Measurements from ENCODE around the gene SNAP23. TPM values are rescaled to one million over a fixed set of nuclear protein-coding genes. Genes with fewer than 3 reads are reported as not detected.
A peak's percentile ranks its signal among the peaks of the same experiment; 100 is the strongest.

SNAP23 gene
- total and polyA plus RNA-seq, 2 of the 8 experiments (the other 6 are each of a cell fraction or from before 2014, with no cell fraction given): 58.0 to 72.8 TPM

- peaks cover 0 to 56% of the 10 kb centered on the region in 2 experiments; a peak in 3 of 4 replicates for H3K79me2 ChIP-seq (ENCODE audit: control insufficient read depth in 1 of 2, insufficient read depth in 2 of 2, low read length in 2 of 2)
- no peaks in the 10 kb centered on the region; a peak in 2 of 7 replicates for H3K4me1 ChIP-seq (replicated peaks in 1 of 4; ENCODE audit: control insufficient read depth in 3 of 4, insufficient read depth in 4 of 4, low read length in 3 of 4)
- peak overlapping the region; percentile 24; the same call in 1 of the 2 replicates for H2AK5ac ChIP-seq (ENCODE audit: low read depth, low read length)
- FAIRE-seq (no peak), DNase-seq (ENCODE audit: low read depth in 1 of 2, low spot score in 2 of 2) (no peak)
- H3K36me3 ChIP-seq (ENCODE audit: control insufficient read depth in 2 of 4, insufficient read depth in 4 of 4, low read length in 3 of 4): no peaks in the 10 kb centered on the region
- no peak overlapping the region for H4K8ac ChIP-seq (ENCODE audit: extremely low read depth, insufficient read depth, low read length)
- H3K18ac ChIP-seq (ENCODE audit: extremely low read depth, low read length): no peak overlapping the region
- H4K5ac ChIP-seq (ENCODE audit: insufficient read length, low read depth, low read length): no peak overlapping the region
- H2BK12ac ChIP-seq (ENCODE audit: low read depth, low read length): no peak overlapping the region
- H3K79me1 ChIP-seq (ENCODE audit: low read depth, low read length): peaks cover 2% of the 10 kb centered on the region; the same call in 1 of the 2 replicates
- no peak overlapping the region for H3K23ac ChIP-seq (ENCODE audit: insufficient read length)
- no peak overlapping the region for H2BK15ac ChIP-seq (ENCODE audit: low read length)
- no peak overlapping the region for H3K4ac ChIP-seq (replicated peaks; ENCODE audit: insufficient read length, low read depth, low read length)
- POLR2A ChIA-PET (ENCODE audit: partially characterized antibody): interaction anchor here (1.6 kb wide), 1 partner anchor 11 kb away, joined by 6 read pairs; the partner anchor contains the start of gene ZNF106
- H3K27ac ChIP-seq (ENCODE audit: low read depth, low read length): no peak overlapping the region
- H2BK120ac ChIP-seq (replicated peaks; ENCODE audit: low read depth, low read length): no peak overlapping the region
- H4K20me1 ChIP-seq (replicated peaks in 1 of 2; ENCODE audit: control insufficient read depth in 1 of 2, insufficient read depth in 2 of 2, low read length in 2 of 2): peaks cover 0 to 1% of the 10 kb centered on the region in 2 experiments
- H3K23me2 ChIP-seq (ENCODE audit: low read depth, low read length): no peaks in the 10 kb centered on the region
- no peak overlapping the region for H2AFZ ChIP-seq (ENCODE audit: low read length)
- CTCF ChIA-PET (ENCODE audit: partially characterized antibody): interaction anchor here (0.6 to 1.2 kb wide), 2 partner anchors 16 to 489 kb away, joined by 3 read pairs; no protein-coding TSS in a partner anchor
- no peaks in the 10 kb centered on the region for H3K9me3 ChIP-seq (ENCODE audit: insufficient read depth in 2 of 2, low read depth in 1 of 2, low read length in 1 of 2)
- no peaks in the 10 kb centered on the region for H3K27me3 ChIP-seq (replicated peaks in 1 of 4; ENCODE audit: control insufficient read depth in 3 of 4, extremely low read depth in 1 of 4, insufficient read depth in 3 of 4, low read length in 3 of 4)
- no peak overlapping the region for H3K14ac ChIP-seq (ENCODE audit: insufficient read length)
- H3K4me3 ChIP-seq (ENCODE audit: extremely low read depth in 1 of 4, insufficient read depth in 2 of 4, low read depth in 3 of 4, low read length in 4 of 4): no peak overlapping the region
- H3K4me2 ChIP-seq (ENCODE audit: insufficient read depth in 1 of 2, low read depth in 2 of 2, low read length in 2 of 2): no peak overlapping the region
- no peak overlapping the region for H2BK20ac ChIP-seq (ENCODE audit: low read length)
- H4K91ac ChIP-seq (replicated peaks; ENCODE audit: insufficient read length, low read length): no peak overlapping the region
- 100% methylated on average over 4 of the region's 4 CpGs; no CpG with 5 or more reads in 1 of the 2 experiments for WGBS, 2 experiments (ENCODE audit: extremely low coverage in 1 of 2, insufficient coverage in 1 of 2, insufficient read length in 1 of 2, insufficient replicate concordance in 2 of 2, low coverage in 1 of 2, low lambda C conversion rate in 2 of 2, missing lambda C conversion rate in 1 of 2)
- H2BK5ac ChIP-seq (ENCODE audit: low read depth, low read length): no peak overlapping the region
- no peak overlapping the region for H3K9ac ChIP-seq (replicated peaks in 1 of 4; ENCODE audit: extremely low read depth in 1 of 4, low read depth in 3 of 4, low read length in 3 of 4)
- H3K56ac ChIP-seq (replicated peaks; ENCODE audit: insufficient read length, low read depth, low read length): no peak overlapping the region
- TF ChIP-seq CEBPB (IDR thresholded peaks at IDR 0.05; ENCODE audit: low read depth, low read length) (no peak), NRF1 (IDR thresholded peaks at IDR 0.05; ENCODE audit: low read depth, low read length) (no peak), SAP30 (IDR thresholded peaks at IDR 0.05; ENCODE audit: insufficient read depth, insufficient replicate concordance, low read length) (no peak), CTCF (IDR thresholded peaks at IDR 0.05; ENCODE audit: control extremely low read depth in 1 of 3, insufficient read depth in 1 of 3, low read depth in 1 of 3, low read length in 3 of 3) (no peak), SIRT6 (IDR thresholded peaks at IDR 0.05; ENCODE audit: low read length) (no peak), YY1 (IDR thresholded peaks at IDR 0.05; ENCODE audit: low read depth, low read length) (no peak), RFX5 (IDR thresholded peaks at IDR 0.05; ENCODE audit: borderline replicate concordance, low read depth, low read length) (no peak), CBX8 (IDR thresholded peaks at IDR 0.05; ENCODE audit: borderline replicate concordance, low read depth, low read length) (no peak), NANOG (IDR thresholded peaks at IDR 0.05; ENCODE audit: insufficient read depth, low read depth, low read length, poor library complexity, severe bottlenecking) (no peak), BRCA1 (IDR thresholded peaks at IDR 0.05; ENCODE audit: low read depth, low read length) (no peak)
- TF ChIP-seq, protein P1, sequence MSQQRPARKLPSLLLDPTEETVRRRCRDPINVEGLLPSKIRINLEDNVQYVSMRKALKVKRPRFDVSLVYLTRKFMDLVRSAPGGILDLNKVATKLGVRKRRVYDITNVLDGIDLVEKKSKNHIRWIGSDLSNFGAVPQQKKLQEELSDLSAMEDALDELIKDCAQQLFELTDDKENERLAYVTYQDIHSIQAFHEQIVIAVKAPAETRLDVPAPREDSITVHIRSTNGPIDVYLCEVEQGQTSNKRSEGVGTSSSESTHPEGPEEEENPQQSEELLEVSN (IDR thresholded peaks at IDR 0.05): no peak
Measured at GRCh38 chr15:42502477-42502876, 7.0 kb downstream of the SNAP23 start.

Measured in H1 (cell line).